Neuronal stem cell (in vitro differentiated cells): Measurements from ENCODE around the gene DPP8.

Source experiments
- DNase-seq: peaks from one replicate; pipeline ENCODE4 v3.0.0-alpha.2; 2013; ENCODE audit warnings: low spot score
- H2AFZ ChIP-seq: one replicate; pipeline ENCODE4 v1.6.1; 2013; ENCODE audit warnings: mild to moderate bottlenecking, low read length, inconsistent platforms
- H2AK5ac ChIP-seq: 2 replicates; pipeline ENCODE4 v1.6.1; 2013; ENCODE audit warnings: low read depth, mild to moderate bottlenecking, inconsistent platforms, low read length, moderate library complexity, mixed read lengths
- H2BK120ac ChIP-seq: 2 replicates; pipeline ENCODE4 v1.6.1; 2013; ENCODE audit warnings: low read depth, mild to moderate bottlenecking, inconsistent platforms, low read length, moderate library complexity, mixed read lengths
- H2BK12ac ChIP-seq: one replicate; pipeline ENCODE4 v1.6.1; 2013; ENCODE audit warnings: low read length, inconsistent platforms
- H2BK15ac ChIP-seq: 2 replicates; pipeline ENCODE4 v1.6.1; 2013; ENCODE audit warnings: mild to moderate bottlenecking, low read length, inconsistent platforms, mixed read lengths
- H2BK5ac ChIP-seq: one replicate; pipeline ENCODE4 v1.6.1; 2013; ENCODE audit warnings: inconsistent platforms, mild to moderate bottlenecking, low read length, moderate library complexity
- H3K14ac ChIP-seq: one replicate; pipeline ENCODE4 v1.6.1; 2013; ENCODE audit warnings: low read length, inconsistent platforms
- H3K18ac ChIP-seq: 2 replicates; pipeline ENCODE4 v1.6.1; 2013; ENCODE audit warnings: low read length, inconsistent platforms
- H3K23ac ChIP-seq: 2 replicates; pipeline ENCODE4 v1.6.1; 2013; ENCODE audit warnings: low read depth, mild to moderate bottlenecking, mixed read lengths, low read length, inconsistent platforms; ENCODE audit not compliant: poor library complexity
- H3K27ac ChIP-seq: replicated peaks from 3 replicates; pipeline ENCODE4 v1.5.1; 2013; ENCODE audit warnings: low read length, inconsistent platforms
- H3K27me3 ChIP-seq, 3 experiments: 2 replicates each; pipeline ENCODE4 v1.6.1; 2013; ENCODE audit warnings: low read length in 3 of 3, mild to moderate bottlenecking in 2 of 3, inconsistent platforms in 1 of 3, low read depth in 1 of 3, mixed read lengths in 1 of 3, moderate library complexity in 1 of 3; ENCODE audit not compliant: control insufficient read depth in 3 of 3, insufficient read depth in 3 of 3
- H3K36me3 ChIP-seq, 2 donors: replicated peaks in 1 of 2; 2 replicates each; pipeline ENCODE4 v1.6.1; 2013; ENCODE audit warnings: low read length in 2 of 2; ENCODE audit not compliant: control insufficient read depth in 2 of 2, insufficient read depth in 2 of 2
- H3K4ac ChIP-seq: 2 replicates; pipeline ENCODE4 v1.6.1; 2013; ENCODE audit warnings: inconsistent platforms, mild to moderate bottlenecking, low read length, moderate library complexity
- H3K4me1 ChIP-seq, 2 donors: 1 replicate in 1 of 2; 2 replicates in 1 of 2; pipeline ENCODE4 v1.6.1; 2013; ENCODE audit warnings: low read length in 2 of 2, low read depth in 1 of 2; ENCODE audit not compliant: control insufficient read depth in 2 of 2, insufficient read depth in 1 of 2
- H3K4me2 ChIP-seq: one replicate; pipeline ENCODE4 v1.6.1; 2013; ENCODE audit warnings: mild to moderate bottlenecking, low read length, inconsistent platforms; ENCODE audit not compliant: insufficient read depth, poor library complexity, severe bottlenecking
- H3K4me3 ChIP-seq, 2 donors: 2 replicates each; pipeline ENCODE4 v1.5.1; 2013; ENCODE audit warnings: low read length in 2 of 2, mild to moderate bottlenecking in 2 of 2, inconsistent platforms in 1 of 2, moderate library complexity in 1 of 2
- H3K79me1 ChIP-seq: one replicate; pipeline ENCODE4 v1.6.1; 2013; ENCODE audit warnings: low read depth, mild to moderate bottlenecking, inconsistent platforms, low read length, moderate library complexity
- H3K9ac ChIP-seq: one replicate; pipeline ENCODE4 v1.6.1; 2013; ENCODE audit warnings: mild to moderate bottlenecking, low read depth, low read length, inconsistent platforms; ENCODE audit not compliant: poor library complexity
- H3K9me3 ChIP-seq, 2 donors: replicated peaks in 1 of 2; 2 replicates each; pipeline versions ENCODE3 to v1.6.1; 2013; ENCODE audit warnings: low read length in 2 of 2, mild to moderate bottlenecking in 2 of 2, inconsistent platforms in 1 of 2, low read depth in 1 of 2, mixed read lengths in 1 of 2, moderate library complexity in 1 of 2; ENCODE audit not compliant: control insufficient read depth in 2 of 2, insufficient read depth in 1 of 2
- H4K8ac ChIP-seq: one replicate; pipeline ENCODE4 v1.6.1; 2013; ENCODE audit warnings: low read depth, mild to moderate bottlenecking, inconsistent platforms, low read length, moderate library complexity
- H4K91ac ChIP-seq: one replicate; pipeline ENCODE4 v1.6.1; 2013; ENCODE audit warnings: low read length, low read depth, mild to moderate bottlenecking, inconsistent platforms; ENCODE audit not compliant: poor library complexity
- WGBS, 2 donors: extraction: QIAGEN DNeasy Blood & Tissue Kit; methylation state at CpG; one replicate each; pipeline ENCODE4 v1.1.7; 2013; ENCODE audit warnings: missing lambda C conversion rate in 2 of 2, mixed read lengths in 1 of 2; ENCODE audit not compliant: insufficient read length in 2 of 2, insufficient replicate concordance in 1 of 2; ENCODE audit errors: extremely low coverage in 2 of 2; 5-methylcytosine and 5-hydroxymethylcytosine counted together

The DPP8 gene

GRCh38 chr15:65541231-65541820 lies 23.8 kb upstream of the DPP8 start:
- no peaks in the 10 kb centered on the region for H3K4me1 ChIP-seq
- H2BK15ac ChIP-seq = no peak overlapping the region
- no peak overlapping the region for H4K8ac ChIP-seq
- H3K23ac ChIP-seq = no peak overlapping the region
- peaks cover 0 to 40% of the 10 kb centered on the region in 2 donors for H3K36me3 ChIP-seq
- no peak overlapping the region for H2AK5ac ChIP-seq
- no peak overlapping the region for H3K14ac ChIP-seq
- peaks cover 7% of the 10 kb centered on the region for H3K79me1 ChIP-seq
- H3K18ac ChIP-seq = no peak overlapping the region
- no peak overlapping the region for H4K91ac ChIP-seq
- H2BK5ac ChIP-seq = no peak overlapping the region
- H2BK12ac ChIP-seq = no peak overlapping the region
- H2AFZ ChIP-seq = no peak overlapping the region
- no peak overlapping the region for H2BK120ac ChIP-seq
- H3K9me3 ChIP-seq = peaks cover 0 to 10% of the 10 kb centered on the region in 2 donors
- no CpG with 5 or more reads among the region's 3 CpGs for WGBS, 2 donors
- no peak overlapping the region for H3K9ac ChIP-seq
- H3K27ac ChIP-seq = no peak overlapping the region
- H3K4ac ChIP-seq = no peak overlapping the region
- no peaks in the 10 kb centered on the region for H3K27me3 ChIP-seq
- H3K4me3 ChIP-seq = no peak overlapping the region
- DNase-seq = no peak
- no peak overlapping the region for H3K4me2 ChIP-seq

GRCh38 chr15:65540314-65540713 lies 22.8 kb upstream of the DPP8 start:
- Histone ChIP-seq H3K18ac (no peak overlapping the region), H3K23ac (no peak overlapping the region), H3K27ac (no peak overlapping the region), H3K9me3 (peaks cover 0 to 12% of the 10 kb centered on the region in 2 donors), H3K4me1 (no peaks in the 10 kb centered on the region), H2BK5ac (no peak overlapping the region), H2BK12ac (no peak overlapping the region), H3K9ac (no peak overlapping the region), H3K27me3 (no peaks in the 10 kb centered on the region), H2AK5ac (no peak overlapping the region), H3K4ac (no peak overlapping the region), H3K14ac (no peak overlapping the region), H3K79me1 (peaks cover 7% of the 10 kb centered on the region), H2AFZ (no peak overlapping the region), H4K91ac (no peak overlapping the region), H4K8ac (no peak overlapping the region), H3K4me3 (no peak overlapping the region), H3K36me3 (peaks cover 0 to 50% of the 10 kb centered on the region in 2 donors), H2BK15ac (no peak overlapping the region), H2BK120ac (no peak overlapping the region), H3K4me2 (no peak overlapping the region)
- DNase-seq = no peak
- WGBS, 2 donors = no CpG with 5 or more reads among the region's 1 CpG

GRCh38 chr15:65535192-65535591 lies 17.7 kb upstream of the DPP8 start:
- no peak overlapping the region for H2AFZ ChIP-seq
- no peaks in the 10 kb centered on the region for H3K27me3 ChIP-seq
- no peak overlapping the region for H2BK5ac ChIP-seq
- no peak overlapping the region for H2BK15ac ChIP-seq
- H3K79me1 ChIP-seq = peaks cover 7% of the 10 kb centered on the region
- no peak overlapping the region for H2AK5ac ChIP-seq
- no peak overlapping the region for H3K18ac ChIP-seq
- H3K23ac ChIP-seq = no peak overlapping the region
- H3K9me3 ChIP-seq = peaks cover 0 to 12% of the 10 kb centered on the region in 2 donors
- H3K4me1 ChIP-seq = peaks cover 9 to 10% of the 10 kb centered on the region in 2 donors
- DNase-seq = no peak
- H4K91ac ChIP-seq = no peak overlapping the region
- H3K4me2 ChIP-seq = no peak overlapping the region
- H3K4me3 ChIP-seq = no peak overlapping the region
- no CpG with 5 or more reads among the region's 4 CpGs for WGBS, 2 donors
- no peak overlapping the region for H3K27ac ChIP-seq
- H3K9ac ChIP-seq = no peak overlapping the region
- H4K8ac ChIP-seq = no peak overlapping the region
- no peak overlapping the region for H2BK12ac ChIP-seq
- H3K14ac ChIP-seq = no peak overlapping the region
- H3K4ac ChIP-seq = no peak overlapping the region
- H2BK120ac ChIP-seq = no peak overlapping the region
- H3K36me3 ChIP-seq = peaks cover 0 to 72% of the 10 kb centered on the region in 2 donors

GRCh38 chr15:65533057-65533756 lies 15.7 kb upstream of the DPP8 start:
- Histone ChIP-seq H2BK5ac (no peak overlapping the region), H3K23ac (no peak overlapping the region), H2AK5ac (no peak overlapping the region), H2BK12ac (no peak overlapping the region), H3K9me3 (peaks cover 0 to 12% of the 10 kb centered on the region in 2 donors), H3K36me3 (peaks cover 0 to 54% of the 10 kb centered on the region in 2 donors), H3K4me3 (no peak overlapping the region), H3K9ac (no peak overlapping the region), H3K18ac (no peak overlapping the region), H3K79me1 (peaks cover 4% of the 10 kb centered on the region), H2AFZ (no peak overlapping the region), H3K4ac (no peak overlapping the region), H3K4me1 (peaks cover 12% of the 10 kb centered on the region in 2 donors), H4K8ac (no peak overlapping the region), H3K4me2 (no peak overlapping the region), H2BK15ac (no peak overlapping the region), H3K27ac (no peak overlapping the region), H3K27me3 (no peaks in the 10 kb centered on the region), H3K14ac (no peak overlapping the region), H2BK120ac (no peak overlapping the region), H4K91ac (no peak overlapping the region)
- no CpG with 5 or more reads among the region's 5 CpGs for WGBS, 2 donors
- DNase-seq = no peak
